A549 treated with dexamethasone at 1 μM for 4 hours (cell line): ENCODE results near the gene SPRED3. TPM values are rescaled to one million over a fixed set of nuclear protein-coding genes. Genes with fewer than 3 reads are reported as not detected.

Experiments used
- total RNA-seq: library from RNA; stranded (reverse); fragments of 200-300 nt; extraction: Qiagen RNA extraction; gene quantifications from 5 replicates; pipeline ENCODE4 v1.2.3, GENCODE V29; 2022

SPRED3 gene, protein sequence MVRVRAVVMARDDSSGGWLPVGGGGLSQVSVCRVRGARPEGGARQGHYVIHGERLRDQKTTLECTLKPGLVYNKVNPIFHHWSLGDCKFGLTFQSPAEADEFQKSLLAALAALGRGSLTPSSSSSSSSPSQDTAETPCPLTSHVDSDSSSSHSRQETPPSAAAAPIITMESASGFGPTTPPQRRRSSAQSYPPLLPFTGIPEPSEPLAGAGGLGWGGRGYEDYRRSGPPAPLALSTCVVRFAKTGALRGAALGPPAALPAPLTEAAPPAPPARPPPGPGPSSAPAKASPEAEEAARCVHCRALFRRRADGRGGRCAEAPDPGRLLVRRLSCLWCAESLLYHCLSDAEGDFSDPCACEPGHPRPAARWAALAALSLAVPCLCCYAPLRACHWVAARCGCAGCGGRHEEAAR
- total RNA-seq: 1.4 to 3.2 TPM (median 2.0 TPM) in 5 replicates

DNA sequence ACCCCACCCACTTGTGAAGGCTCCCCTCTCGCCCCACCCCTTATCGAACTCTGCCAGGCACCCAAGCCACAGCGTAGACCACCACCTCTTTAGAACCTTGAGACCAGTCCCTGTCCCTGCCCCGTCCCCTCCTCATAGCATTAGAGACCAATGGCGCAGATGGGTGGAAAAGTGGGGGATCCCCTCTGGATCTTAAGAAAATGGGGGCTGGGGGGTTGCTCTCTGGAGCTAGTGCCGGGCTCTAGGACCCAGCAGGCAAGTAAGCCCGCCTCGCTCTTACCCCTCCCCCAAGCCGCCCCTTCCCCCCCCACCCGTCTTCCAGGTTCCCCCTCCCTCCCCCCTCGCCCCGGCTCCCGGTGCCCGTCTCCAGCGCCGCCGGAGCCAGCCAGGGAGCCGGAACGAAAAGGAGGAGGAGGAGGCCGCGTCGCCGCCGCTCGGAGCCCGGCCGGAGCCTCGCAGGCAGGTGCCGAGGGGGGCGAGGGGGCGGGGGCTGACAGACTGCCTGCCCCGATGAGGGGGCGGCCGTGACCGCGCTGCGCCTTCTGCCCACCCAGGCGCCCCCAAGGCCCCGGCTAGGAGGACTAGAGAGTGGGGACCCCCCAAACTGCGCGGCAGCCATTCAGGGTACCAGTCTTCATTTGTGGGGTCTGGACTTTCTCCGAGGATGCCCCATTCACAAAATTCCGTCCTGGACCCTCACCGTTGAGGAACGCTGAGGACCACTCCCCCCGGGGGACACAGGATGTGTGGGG, at the start of gene SPRED3:
Gene SPRED3, plus strand, starts transcription at position 349 of the 752 bp plus-strand sequence. CDS start 1,606 bp downstream, outside the sequence.

GRCh38 chr19:38374332-38375097, 14.0 kb upstream of the SPRED3 start, which contains the start of gene PSMD8:
PSMD8 (plus strand) TSS chr19:38374571; CDS start chr19:38374602, 31 bp downstream.

DNA sequence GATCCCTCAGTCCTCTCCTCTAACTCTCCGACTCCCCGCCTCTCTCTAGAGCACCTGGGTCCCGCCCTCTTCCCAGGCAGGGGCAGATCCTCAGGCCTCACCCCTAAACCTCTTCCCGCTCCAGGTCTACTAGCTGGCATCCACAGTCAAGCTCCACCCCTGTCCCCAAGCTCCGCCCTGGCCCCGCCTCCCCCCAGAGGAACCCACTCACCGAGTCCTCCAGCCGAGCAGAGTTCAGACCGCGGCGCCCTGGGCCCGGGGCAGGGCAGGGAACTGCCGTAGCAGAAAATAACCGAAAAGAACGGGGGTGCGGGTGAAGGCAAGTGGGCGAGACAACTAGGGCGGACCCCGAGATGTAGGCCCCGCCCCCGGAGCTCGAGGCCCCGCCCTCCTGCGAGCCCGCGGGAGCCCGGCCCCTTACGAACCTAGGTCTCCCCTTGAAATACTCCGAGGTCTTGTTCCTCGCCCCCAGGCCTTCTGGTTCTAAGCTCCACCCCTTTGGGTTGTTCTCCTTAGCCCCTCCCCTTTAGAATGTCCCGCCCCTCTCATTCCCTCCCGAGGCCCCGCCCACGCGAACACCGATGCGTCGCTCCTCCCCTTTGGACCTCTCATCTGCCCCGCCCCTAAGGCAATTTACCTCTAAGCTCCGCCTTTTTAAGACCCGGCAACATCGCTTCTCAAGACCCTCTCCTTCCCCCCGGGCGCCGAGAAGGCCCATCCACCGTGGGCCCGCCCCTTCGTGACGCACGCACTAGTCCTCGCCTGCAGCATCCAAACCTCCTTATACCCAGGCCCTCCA, 748 bp upstream of the SPRED3 start, which contains the start of gene GGN:
Gene GGN, minus strand, starts transcription at position 485 of the 799 bp plus-strand sequence. CDS start 773 bp downstream, outside the sequence.

DNA sequence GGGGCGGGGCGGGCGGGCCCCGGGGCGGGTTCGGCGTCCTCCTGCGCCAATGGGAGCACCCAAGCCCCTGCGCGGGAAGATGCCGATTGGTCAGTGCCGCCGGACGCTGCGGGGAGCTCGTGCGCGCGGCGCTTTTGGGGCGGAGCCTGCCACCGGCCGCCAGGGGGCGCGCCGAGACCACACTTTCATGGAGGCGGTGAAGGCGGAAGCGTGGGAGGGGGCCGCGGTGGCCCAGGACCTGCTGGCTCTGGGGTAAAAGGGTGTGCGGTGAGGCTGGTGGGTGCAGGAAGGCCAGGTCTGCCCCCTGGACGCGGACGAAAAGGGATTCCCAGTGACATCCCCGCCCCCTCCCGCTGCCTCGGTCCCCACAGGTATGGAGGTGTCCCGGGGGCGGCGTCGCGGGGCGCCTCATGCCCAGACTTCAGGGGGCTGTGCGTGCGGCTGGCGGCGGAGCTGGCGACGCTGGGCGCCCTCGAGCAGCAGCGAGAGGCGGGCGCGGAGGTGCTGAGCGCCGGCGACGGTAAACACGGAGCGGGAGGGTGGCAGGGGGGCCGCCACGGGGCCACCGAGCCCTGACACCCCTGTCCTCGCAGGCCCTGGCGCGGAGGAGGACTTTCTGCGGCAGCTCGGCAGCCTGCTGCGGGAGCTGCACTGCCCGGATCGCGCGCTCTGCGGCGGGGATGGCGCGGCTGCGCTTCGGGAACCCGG, 14.6 kb downstream of the SPRED3 start, which contains the start of gene FAM98C:
Gene FAM98C, plus strand, starts transcription at position 127 of the 708 bp plus-strand sequence. Its CDS starts 61 bp downstream, at position 188.

DNA sequence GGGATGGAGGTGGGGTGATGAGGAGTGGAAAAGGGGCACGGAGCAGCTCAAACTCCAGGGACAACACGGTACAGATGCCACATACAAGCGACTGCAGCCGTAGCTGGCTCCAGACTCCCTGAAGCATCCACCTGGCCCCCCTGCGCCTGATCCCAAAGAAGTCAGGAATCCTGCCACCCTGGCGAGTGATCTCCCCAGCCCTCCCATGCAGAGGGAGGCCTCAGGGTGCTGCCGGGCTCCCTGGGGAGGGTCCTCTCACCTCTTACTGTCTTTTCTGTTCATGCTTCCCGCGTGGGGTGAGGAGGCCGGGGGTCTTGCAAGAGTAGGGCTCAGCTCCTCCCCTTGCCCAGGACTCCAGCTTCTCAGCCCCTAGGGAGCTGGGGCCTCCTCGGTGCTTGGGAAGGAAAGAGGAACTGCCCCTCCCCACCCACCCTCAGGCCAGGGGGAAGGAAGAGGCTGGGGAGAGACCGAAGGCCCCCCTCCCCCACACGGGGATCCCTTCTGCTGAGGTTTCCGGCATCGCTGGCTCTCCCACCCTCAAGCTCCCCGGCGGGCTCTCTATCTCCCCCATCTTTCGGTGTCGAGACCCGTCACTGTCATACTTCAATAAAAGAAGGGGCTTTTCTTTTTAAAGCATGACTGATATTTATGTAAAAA, 37.4 kb downstream of the SPRED3 start, which contains the start of gene RASGRP4:
Gene RASGRP4, minus strand, starts transcription at position 410 of the 657 bp plus-strand sequence. Its CDS starts 128 bp downstream, at position 282.

DNA sequence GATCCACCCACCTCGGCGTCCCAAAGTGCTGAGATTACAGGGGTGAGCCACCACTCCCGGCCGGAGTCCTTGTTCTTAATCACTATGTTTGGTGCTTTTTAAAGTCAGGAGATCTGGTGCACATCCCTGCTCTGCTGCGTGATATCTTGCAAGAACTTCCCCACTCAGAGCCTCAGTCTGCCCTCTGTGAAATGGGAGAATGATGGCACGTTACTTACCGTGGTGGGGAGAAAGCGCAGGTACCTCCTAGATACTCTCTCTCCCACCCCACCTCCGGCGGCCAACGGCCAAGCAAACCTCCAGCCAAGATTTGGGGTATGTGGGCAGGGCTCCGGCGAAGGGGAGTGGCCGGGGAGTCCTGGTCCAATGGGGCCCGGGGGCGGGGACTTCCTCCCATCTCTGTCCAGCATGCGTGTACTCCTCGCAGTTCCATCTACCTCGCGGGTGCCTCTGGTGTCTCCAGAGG, 44.8 kb downstream of the SPRED3 start, which contains the start of gene RYR1:
Gene RYR1, plus strand, starts transcription at position 424 of the 466 bp plus-strand sequence. CDS start 139 bp downstream, outside the sequence.

Other genes with a start within 250 kb of the SPRED3 start
- 3.7 to 5.1 TPM (median 4.8 TPM) in 5 replicates for gene DPF1, start 164.5 kb upstream of the SPRED3 start, total RNA-seq
- 62.8 to 91.7 TPM (median 82.0 TPM) in 5 replicates for gene PPP1R14A, start 132.3 kb upstream of the SPRED3 start, total RNA-seq
- gene SPINT2, start 124.1 kb upstream of the SPRED3 start, total RNA-seq: 246 to 303 TPM (median 282 TPM) in 5 replicates
- 563 to 655 TPM (median 615 TPM) in 5 replicates for gene C19orf33, start 84.4 kb upstream of the SPRED3 start, total RNA-seq
- gene YIF1B, start 72.8 kb upstream of the SPRED3 start, total RNA-seq: 96.8 to 131 TPM (median 122 TPM) in 5 replicates
- gene KCNK6, start 68.9 kb upstream of the SPRED3 start, total RNA-seq: 3.6 to 5.0 TPM (median 4.6 TPM) in 5 replicates
- 0.60 to 1.6 TPM (median 1.1 TPM) in 5 replicates for gene CATSPERG, start 52.9 kb upstream of the SPRED3 start, total RNA-seq
- gene PSMD8, start 14.1 kb upstream of the SPRED3 start, total RNA-seq: 441 to 488 TPM (median 469 TPM) in 5 replicates
- 0.06 to 0.72 TPM (median 0.35 TPM) in 5 replicates for gene GGN, start 663 bp upstream of the SPRED3 start, total RNA-seq
- gene FAM98C, start 14.4 kb downstream of the SPRED3 start, total RNA-seq: 15.6 to 24.4 TPM (median 21.2 TPM) in 5 replicates
- 0.11 to 0.26 TPM (median 0.19 TPM) in 5 replicates for gene RASGRP4, start 37.5 kb downstream of the SPRED3 start, total RNA-seq
- gene RYR1, start 45.0 kb downstream of the SPRED3 start, total RNA-seq: 5.2 to 7.6 TPM (median 6.3 TPM) in 5 replicates
- gene MAP4K1, start 229.3 kb downstream of the SPRED3 start, total RNA-seq: 0.61 to 1.3 TPM (median 0.87 TPM) in 5 replicates
- 703 to 886 TPM (median 726 TPM) in 5 replicates for gene EIF3K, start 230.5 kb downstream of the SPRED3 start, total RNA-seq